ENCODE results near the gene B4GALT6. TPM values are rescaled to one million over a fixed set of nuclear protein-coding genes. Genes with fewer than 3 reads are reported as not detected.

The B4GALT6 gene
- total RNA-seq, 1 donor from 2014 or later, result 17.7 TPM

- no peaks in the 10 kb centered on the region for H3K27me3 Mint-ChIP-seq (ENCODE audit: low read depth, unreplicated experiment)
- no peaks in the 10 kb centered on the region for H3K4me1 Mint-ChIP-seq (ENCODE audit: low read depth, unreplicated experiment)
- H3K9me3 Mint-ChIP-seq (ENCODE audit: unreplicated experiment), result no peaks in the 10 kb centered on the region
- H3K9me3 ChIP-seq (ENCODE audit: insufficient read depth, low read depth, low read length), result no peaks in the 10 kb centered on the region
- H3K4me3 ChIP-seq (ENCODE audit: insufficient read depth, low read depth, low read length), result no peak overlapping the region
- no peak overlapping the region for H3K27ac Mint-ChIP-seq (ENCODE audit: unreplicated experiment)
- H3K4me3 Mint-ChIP-seq (ENCODE audit: unreplicated experiment), result no peak overlapping the region
- H2AFZ ChIP-seq (ENCODE audit: low read depth, low read length), result no peak overlapping the region
- DNase-seq (ENCODE audit: low read depth) (no peak), FAIRE-seq (no peak)
- no peak overlapping the region for H3K27ac ChIP-seq (ENCODE audit: low read depth, low read length)
- TF ChIP-seq EZH2 (IDR thresholded peaks at IDR 0.05; ENCODE audit: insufficient read depth, low read length) (no peak), CTCF (IDR thresholded peaks at IDR 0.05; ENCODE audit: insufficient read depth, low read depth, low read length) (no peak)
- no peak overlapping the region for H3K9ac ChIP-seq (ENCODE audit: low read length)
- no peak overlapping the region for H3K4me2 ChIP-seq (ENCODE audit: low read length)
- H3K79me2 ChIP-seq (ENCODE audit: insufficient read depth, low read length), result peaks cover 6% of the 10 kb centered on the region
- no peaks in the 10 kb centered on the region for H3K27me3 ChIP-seq (ENCODE audit: insufficient read depth, low read length)
- no peaks in the 10 kb centered on the region for H3K36me3 Mint-ChIP-seq (ENCODE audit: low read depth, unreplicated experiment)
- H4K20me1 ChIP-seq (ENCODE audit: insufficient read depth, low read length), result no peaks in the 10 kb centered on the region
- no peaks in the 10 kb centered on the region for H3K4me1 ChIP-seq (ENCODE audit: insufficient read depth, low read length)
- no peaks in the 10 kb centered on the region for H3K36me3 ChIP-seq (ENCODE audit: insufficient read depth, low read length)
Observed at GRCh38 chr18:31672628-31673135, 11.7 kb downstream of the B4GALT6 start.

- Histone ChIP-seq H3K79me2 (ENCODE audit: insufficient read depth, low read length) (peaks cover 2% of the 10 kb centered on the region), H3K4me2 (ENCODE audit: low read length) (no peak overlapping the region)
- peaks cover 5% of the 10 kb centered on the region for H3K4me1 Mint-ChIP-seq (ENCODE audit: low read depth, unreplicated experiment)
Observed at GRCh38 chr18:31671951-31672350, 12.4 kb downstream of the B4GALT6 start.

More at GRCh38 chr18:31671951-31672350, 12.4 kb downstream of the B4GALT6 start:
- H2AFZ ChIP-seq (ENCODE audit: low read depth, low read length), result no peak overlapping the region
- FAIRE-seq (no peak), DNase-seq (ENCODE audit: low read depth) (no peak)
- no peaks in the 10 kb centered on the region for H3K27me3 ChIP-seq (ENCODE audit: insufficient read depth, low read length)
- Mint-ChIP-seq H3K27ac (ENCODE audit: unreplicated experiment) (no peak overlapping the region), H3K36me3 (ENCODE audit: low read depth, unreplicated experiment) (no peaks in the 10 kb centered on the region), H3K4me3 (ENCODE audit: unreplicated experiment) (no peak overlapping the region), H3K27me3 (ENCODE audit: low read depth, unreplicated experiment) (no peaks in the 10 kb centered on the region), H3K9me3 (ENCODE audit: unreplicated experiment) (no peaks in the 10 kb centered on the region)
- H3K9me3 ChIP-seq (ENCODE audit: insufficient read depth, low read depth, low read length), result no peaks in the 10 kb centered on the region
- no peak overlapping the region for H3K27ac ChIP-seq (ENCODE audit: low read depth, low read length)
- H4K20me1 ChIP-seq (ENCODE audit: insufficient read depth, low read length), result no peaks in the 10 kb centered on the region
- no peaks in the 10 kb centered on the region for H3K36me3 ChIP-seq (ENCODE audit: insufficient read depth, low read length)
- H3K4me3 ChIP-seq (ENCODE audit: insufficient read depth, low read depth, low read length), result no peak overlapping the region
- H3K9ac ChIP-seq (ENCODE audit: low read length), result no peak overlapping the region
- peaks cover 2% of the 10 kb centered on the region for H3K4me1 ChIP-seq (ENCODE audit: insufficient read depth, low read length)
- no peak for TF ChIP-seq CTCF (IDR thresholded peaks at IDR 0.05; ENCODE audit: insufficient read depth, low read depth, low read length)
- TF ChIP-seq EZH2 (IDR thresholded peaks at IDR 0.05; ENCODE audit: insufficient read depth, low read length), result no peak
